Eye (tissue), 1 donor: ENCODE measurements around the gene CBX4.
"Not testable (repeated sequence)": the region's sequence is repeated elsewhere in the genome, so short reads cannot be mapped to it uniquely, and the experiment has no call there.

Source experiments
- DNase-seq: peaks from one replicate; pipeline ENCODE4 v3.0.0-alpha.2; 2015

The CBX4 gene

DNA sequence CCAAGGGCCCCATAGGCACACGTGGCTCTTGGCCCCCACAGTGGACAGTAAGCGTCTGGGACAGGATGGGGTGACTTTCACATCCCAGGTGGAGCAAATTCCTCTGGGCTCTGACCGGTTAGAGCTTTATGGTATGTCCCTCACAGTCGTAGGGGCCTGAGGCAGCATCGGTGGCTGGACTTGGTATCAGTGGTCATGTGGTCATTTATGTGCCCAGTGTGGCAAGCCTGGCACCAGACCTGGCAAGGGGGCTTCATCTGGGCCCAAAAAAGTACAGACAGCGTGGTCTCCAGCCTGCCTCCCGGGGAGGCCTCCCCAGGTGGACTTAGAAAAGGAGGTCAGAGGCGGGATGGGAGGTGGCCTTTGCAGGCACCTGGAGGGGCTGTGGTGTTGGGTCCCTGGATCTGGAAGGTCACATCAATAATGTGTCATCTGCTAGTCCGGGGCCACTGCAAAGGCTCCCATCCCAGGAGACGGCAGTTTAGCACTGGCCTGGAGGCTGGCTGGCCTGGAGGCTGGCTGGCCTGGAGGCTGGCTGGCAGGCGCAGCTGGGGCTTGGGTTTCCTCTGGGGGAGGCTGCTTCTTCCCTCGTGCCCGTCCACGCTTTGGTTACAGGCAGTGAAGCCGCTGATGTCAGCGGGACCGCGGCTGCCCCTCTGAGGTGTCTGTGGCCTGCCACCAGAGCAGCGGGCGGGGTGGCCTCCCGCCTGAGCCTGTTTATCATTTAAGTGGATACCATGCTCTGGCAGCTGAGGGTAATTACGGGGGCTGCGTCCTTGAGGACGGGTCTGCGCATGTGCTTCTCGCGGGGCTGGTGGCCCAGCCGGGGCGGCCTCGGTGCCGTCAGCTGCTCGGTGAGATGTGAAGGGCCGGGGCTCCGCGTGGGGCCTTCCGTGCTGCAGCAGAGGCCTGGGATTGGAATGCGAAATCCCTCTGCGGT, 20.7 kb upstream of the CBX4 start:
- peak; percentile 87 for DNase-seq

DNA sequence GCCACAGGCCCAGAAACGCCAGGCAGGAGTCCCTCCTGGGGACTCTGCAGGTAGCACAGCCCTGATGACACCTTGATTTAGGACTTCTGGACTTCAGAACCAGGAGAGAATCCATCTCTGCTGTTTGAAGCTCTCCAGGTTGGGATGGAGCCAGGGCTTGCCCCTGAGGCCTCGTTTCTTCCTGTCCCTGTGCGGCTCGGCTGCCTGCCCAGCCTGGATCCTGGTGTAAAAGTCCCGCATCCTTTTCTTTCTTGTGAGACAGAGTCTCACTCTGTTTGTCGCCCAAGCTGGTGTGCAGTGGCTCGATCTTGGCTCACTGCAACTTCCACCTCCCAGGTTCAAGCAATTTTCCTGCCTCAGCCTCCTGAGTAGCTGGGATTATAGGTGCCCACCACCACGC, 17.9 kb upstream of the CBX4 start:
- DNase-seq, result no peak

DNA sequence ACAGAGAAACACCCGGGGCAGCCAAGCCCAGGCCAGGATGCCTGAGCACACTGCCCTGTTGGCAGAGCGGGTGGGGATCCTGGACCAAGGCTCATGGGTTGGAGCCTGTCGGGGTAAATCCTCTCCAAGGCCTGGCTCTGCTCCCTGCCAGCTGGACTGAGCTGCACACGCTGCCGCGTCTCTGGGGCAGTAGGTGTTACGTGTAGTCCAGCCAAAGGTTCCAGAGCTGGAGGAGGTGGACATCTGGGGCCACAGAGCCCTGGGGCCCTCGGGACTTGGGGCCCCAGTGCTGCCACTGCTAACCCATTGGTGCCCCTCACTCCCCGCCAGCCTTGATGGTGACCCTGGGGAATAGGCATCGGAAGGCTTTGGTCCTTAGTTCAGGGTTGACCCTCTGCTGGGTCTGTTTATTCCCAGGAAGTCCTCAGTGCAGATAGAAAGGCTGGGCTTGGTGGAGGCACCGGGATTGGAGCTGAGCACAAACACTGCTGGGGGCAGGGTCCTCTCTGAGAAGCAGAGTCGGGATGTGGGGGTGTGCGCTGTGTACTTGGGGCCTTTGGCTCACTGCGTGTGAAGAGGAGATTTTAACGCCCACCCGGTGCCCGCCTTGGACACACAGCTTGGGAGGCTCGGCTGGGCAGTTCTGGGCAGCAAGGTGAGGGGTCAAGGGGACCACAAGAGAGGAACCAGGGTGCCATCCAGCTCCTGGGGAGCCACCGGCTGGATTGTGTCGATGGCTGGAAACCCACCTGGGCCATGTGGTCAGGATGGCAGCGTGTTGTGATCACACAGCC, 16.3 kb upstream of the CBX4 start:
- DNase-seq, result no peak

DNA sequence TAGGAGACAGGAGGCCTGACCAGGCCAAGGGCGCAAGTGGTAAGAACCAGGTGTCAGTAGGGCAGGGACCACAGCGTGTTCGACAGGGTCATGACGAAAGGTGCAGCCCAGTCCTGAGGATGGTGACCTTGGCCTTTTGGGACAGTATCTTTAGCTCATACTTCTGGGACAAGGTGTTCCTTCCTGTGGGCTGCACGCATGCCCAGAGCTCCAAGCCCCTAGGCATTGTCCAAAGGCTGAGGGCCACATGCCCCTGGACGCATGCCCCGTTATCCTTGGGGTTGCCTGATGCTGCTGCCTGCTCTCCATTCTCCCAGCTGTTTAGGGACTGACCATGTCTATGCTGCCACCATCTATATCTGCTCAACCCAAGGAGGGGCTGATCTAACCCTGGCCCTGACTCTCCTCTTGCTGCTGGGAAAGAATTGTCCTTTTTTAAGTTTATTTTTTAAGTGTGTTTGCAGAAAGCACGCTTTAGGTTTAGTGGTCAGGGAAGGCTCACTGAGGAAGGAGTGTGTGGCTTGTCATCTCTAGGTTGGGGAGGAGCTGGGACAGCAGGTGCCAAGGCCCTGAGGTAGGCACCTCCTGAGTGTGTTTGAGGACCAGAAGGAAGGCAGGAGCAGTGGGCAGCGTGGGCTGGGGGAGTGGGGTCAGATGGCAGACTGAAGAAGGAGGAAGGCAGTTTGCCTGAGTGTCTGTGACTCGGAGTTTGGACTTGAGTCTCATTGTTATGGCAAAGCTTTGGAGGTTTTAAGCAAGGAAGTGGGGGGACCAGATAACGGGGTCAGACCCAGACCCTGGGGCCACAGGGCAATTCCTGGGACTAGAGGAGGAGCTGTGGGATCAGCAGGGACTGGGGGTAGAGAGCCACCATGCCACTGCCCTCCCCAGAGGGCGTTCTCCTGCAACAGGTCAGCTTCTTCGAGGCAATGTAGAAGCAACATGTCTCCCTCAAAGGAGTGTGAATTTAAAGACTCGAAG, 15.1 kb upstream of the CBX4 start:
- no peak for DNase-seq

DNA sequence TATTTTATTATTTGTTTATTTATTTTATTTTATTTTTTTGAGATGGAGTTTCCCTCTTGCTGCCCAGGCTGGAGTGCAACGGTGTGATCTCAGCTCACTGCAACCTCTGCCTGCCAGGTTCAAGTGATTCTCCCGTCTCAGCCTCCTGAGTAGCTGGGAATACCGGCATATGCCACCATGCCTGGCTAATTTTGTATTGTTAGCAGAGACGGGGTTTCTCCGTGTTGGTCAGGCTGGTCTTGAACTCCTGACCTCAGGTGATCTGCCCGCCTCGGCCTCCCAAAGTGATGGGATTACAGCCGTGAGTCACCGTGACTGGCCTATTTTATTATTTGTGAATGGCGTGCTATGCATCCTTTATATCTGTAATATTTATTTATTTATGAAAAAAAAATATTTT, 13.9 kb upstream of the CBX4 start:
- not testable (repeated sequence) for DNase-seq

DNA sequence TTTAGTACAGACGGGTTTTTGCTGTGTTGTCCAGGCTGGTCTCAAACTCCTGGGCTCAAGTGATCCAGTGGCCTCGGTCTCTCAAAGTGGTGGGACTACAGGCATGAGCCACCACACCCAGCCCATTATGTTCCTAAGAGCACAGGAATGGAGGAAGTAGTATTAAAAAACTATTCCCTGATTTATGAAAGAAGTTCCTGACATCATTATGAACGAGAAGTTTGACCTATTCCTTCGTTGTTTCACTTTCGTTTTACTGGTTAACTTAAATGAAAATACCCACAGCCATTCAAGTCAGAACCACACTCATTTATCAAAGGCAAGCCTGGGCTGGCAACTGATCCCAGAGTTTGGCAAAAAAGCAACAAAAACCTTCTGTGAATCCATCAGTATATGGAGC, 13.5 kb upstream of the CBX4 start:
- DNase-seq, result no peak

DNA sequence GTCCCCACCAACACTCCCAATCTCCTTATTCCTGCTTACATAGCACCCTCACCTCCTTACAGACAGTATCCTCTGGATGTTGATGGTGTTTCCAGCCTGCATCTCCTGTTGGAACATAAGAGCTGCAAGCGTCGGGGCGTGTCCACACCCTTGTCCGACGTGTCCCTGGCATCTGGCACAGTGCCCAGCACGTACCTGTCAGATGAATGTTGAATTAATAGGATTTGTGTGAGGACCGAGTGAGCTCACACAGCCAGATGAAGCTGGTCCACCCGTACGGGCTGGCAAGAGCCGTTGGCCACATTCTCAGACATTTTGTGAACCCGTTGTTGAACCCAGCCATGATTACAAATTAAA, 12.2 kb upstream of the CBX4 start:
- DNase-seq, result no peak

DNA sequence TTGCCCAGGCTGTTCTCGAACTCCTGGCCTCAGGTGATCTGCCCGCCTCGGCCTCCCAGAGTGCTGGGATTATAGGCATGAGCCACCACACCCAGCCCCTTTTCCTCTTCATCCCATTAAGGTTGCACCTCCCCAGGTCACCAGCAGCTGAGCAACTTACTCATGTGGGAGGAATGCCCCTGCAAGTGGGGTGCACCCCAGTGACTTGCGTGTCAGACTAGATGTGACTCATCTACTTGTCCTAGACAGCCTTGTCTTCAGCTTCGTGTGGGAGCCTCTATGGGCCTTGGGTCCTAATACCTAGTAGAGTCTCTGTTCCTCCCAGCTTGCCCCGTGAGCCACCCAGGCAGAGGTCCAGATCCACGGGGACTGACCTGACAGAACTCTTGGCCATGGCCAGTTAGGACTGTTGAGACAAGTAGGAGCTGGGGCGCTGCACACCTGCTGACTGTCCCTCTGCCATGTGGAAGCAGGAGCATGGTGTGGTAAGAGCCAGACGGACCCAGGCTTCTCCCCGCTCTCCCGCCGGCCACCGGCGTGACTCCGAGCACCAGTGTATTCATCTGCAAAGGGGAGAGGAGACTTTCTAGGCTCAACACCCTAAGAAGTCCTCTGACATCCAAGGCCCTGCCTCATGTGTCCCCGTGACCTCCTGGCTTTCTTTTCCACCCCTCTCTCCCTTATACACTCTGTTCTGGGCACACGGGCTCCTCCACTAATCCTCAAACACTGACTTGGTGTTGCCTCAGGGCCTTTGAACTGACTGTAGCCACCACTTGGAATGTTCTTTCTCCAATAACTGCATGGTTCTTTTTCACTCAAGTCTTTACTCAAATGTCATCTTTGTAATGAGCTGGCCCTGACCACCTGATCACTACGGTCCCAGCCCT, 11.6 kb upstream of the CBX4 start:
- DNase-seq, result no peak

DNA sequence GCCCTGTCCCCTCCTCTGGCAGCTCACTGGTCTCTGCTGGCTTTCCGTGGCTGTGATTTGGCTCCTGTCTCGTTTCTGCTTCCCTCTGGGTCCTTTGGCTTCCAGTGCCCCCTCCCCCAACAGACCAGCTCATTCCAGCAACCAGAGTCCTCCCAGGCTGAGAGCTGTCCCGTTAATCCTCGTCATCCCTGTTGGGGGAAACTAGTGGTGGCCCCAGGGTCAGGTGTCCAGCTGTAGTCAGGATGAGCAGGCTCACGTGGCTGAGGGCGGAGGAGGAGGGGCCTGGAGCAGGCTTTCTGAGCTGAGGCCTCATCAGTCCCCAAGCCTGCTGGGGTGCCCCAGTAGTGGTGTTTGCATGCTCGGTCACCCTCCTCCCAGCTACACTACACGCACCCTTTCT, 10.7 kb upstream of the CBX4 start:
- no peak for DNase-seq

DNA sequence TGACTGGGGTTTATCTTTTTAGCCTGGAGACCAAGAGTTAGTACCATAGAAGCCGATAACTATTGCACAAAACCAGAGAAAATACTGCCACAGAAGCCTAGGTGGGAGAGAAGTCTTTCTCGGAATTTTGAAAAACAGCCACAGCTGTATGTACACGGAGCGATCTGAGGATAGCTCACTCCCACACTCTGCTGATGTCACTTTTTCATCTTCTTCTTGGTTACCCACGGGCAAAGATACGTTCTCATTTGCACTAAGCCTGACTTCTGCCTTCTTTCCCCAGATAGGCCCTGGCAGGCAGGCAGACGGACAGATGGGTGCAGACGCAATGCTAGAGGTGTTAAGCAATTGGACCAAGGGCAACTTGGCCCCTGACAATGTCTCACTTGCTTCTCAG, 9.1 kb upstream of the CBX4 start:
- DNase-seq, result no peak

DNA sequence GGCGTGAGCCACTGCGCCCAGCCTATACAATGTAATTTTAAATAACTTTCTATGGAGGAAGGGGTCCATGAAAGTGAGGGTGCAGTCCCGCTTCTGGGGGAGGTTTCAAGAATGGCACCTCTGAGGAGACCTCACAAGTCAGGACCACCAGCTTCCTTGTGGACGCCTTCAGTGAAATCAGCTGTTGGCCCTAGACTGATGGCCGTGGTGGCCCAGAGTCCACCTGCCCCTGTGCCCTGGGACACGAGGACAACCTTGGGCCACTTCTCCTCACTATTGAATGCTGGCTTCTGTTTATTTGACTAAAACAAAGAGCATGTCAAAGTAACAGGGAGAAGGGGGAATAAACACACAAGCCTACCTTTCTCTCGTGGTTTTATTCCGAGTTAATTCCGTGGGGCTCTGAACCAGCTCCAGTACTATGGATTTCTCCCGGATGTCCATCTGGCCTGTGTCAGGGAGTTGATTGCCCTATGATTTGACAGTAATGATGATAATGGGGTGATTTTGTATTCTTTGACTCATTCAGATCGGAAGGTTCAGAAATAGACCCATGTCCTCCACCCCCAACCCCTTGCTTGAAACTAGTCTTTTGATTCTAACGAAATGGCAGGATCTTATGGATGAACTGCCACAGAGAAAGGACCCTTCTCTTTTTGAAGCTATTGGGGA, 8.6 kb upstream of the CBX4 start:
- no peak for DNase-seq

DNA sequence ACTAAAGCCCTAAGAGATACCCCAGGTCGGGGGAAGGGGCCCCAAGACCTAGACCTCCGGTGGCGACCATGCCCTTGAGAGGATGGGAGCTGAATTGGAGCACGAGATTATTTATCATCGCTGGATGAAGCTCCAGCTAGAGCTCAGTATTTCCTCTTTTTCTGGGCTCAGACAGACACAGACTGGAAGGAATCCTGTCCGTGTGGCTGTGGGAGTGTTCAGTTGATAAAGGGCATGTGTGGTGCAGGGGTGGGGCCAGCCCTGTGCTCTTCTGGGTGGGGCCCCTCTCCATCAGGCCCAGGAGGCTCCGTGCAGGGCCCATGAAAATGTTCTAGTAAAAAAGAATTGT, 6.3 kb upstream of the CBX4 start:
- no peak for DNase-seq

DNA sequence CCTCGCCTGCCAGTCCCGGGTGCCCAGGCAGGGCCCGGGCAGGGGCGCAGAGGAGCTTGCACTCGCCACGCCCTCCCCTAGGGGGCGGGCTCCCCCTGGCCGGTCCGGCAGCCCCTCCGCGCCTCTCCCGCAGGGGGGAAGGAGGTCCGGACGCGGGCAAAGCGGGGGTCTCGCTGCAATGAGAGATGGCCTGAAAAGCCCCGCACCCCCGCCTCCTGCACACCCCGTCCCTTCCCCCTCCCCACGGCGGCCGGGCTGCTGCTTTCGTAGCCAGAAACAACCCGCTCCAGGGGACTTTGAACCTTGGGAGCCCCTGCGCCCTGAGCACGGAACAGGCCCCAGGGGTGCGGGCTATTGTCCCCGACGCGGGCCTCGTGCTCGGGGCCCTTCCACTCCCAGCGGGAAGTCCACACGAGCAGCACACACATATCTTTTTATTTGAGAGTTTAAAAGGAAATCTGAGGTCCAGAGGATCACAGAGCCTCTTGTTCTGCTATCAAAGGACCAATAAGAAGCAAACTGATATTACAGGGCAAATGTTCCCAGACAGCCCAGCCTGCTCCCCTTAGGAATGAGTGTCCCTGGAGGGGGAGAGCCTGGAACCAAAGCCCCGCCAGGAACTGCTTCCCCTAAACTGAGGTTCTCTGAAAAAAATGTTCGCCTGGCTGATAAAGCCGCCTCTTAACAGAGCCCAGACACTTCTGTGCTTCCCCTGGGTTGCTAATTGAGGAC, 5.8 kb upstream of the CBX4 start:
- DNase-seq, result peak; percentile 80

DNA sequence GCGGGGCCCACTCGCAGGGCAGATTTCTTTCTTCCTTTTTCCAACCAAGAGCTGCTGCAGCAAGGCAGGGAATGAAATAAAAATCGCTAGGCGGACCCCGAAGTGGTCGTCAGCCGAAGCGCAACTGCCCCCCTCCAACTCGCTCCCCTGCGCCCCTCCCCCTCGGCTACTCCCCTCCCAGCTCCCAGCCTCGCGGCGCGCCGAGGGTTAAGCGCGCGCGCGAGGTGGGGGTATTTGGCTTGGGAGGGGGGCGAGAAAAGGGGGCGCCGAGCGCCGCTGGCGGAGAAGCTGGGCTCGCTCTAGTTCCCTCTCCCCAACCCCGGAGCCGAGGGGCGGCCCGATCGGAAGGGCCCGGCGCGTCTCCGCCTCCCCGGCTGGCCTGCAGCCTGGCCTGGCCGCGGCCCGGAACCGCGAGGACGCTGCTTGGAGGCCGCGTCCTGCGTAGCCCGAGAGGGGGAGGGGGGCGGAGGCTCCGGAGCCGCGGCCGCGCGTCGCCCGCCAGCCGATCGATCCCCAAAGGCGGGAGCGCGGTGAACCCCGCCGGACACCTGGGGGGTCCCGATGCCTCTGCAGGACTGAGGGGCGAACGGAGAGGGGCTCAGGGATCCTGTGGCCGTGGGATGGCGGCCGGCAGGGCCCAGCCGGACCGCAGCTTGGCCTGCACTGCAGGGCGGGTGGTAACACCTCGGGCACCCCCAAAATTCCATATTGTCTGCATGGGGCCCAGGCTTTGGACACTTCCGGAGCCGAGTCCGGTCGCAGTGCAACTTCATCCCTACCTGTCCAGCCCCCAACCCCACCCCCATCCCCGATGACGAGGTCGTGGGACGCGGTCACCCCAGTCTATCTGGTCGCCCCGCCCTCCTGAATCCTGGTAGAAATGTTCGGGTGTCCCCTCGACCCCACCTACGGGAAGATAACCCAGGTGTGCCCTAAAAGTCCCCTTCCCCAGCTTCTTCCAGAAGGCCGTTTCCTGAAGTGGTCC, 4.9 kb upstream of the CBX4 start:
- peak; percentile 86 for DNase-seq

DNA sequence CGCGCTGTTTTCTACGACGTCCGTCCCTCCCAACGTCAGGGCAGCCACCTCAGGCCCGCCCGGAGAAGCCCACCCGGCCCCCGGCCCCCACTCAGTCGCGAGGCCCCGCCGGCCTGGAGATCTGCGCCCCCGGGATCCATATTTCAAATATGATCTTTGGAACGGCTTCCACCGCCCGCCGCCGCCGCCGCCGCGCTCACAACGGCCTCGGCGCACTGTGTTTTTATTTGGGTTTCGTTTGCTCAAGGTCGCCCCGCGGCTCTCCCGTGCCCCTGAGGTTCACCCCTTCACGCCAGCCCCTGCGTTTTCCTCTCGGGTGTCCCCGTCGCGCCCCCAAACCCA, 4.2 kb upstream of the CBX4 start:
- no peak for DNase-seq

DNA sequence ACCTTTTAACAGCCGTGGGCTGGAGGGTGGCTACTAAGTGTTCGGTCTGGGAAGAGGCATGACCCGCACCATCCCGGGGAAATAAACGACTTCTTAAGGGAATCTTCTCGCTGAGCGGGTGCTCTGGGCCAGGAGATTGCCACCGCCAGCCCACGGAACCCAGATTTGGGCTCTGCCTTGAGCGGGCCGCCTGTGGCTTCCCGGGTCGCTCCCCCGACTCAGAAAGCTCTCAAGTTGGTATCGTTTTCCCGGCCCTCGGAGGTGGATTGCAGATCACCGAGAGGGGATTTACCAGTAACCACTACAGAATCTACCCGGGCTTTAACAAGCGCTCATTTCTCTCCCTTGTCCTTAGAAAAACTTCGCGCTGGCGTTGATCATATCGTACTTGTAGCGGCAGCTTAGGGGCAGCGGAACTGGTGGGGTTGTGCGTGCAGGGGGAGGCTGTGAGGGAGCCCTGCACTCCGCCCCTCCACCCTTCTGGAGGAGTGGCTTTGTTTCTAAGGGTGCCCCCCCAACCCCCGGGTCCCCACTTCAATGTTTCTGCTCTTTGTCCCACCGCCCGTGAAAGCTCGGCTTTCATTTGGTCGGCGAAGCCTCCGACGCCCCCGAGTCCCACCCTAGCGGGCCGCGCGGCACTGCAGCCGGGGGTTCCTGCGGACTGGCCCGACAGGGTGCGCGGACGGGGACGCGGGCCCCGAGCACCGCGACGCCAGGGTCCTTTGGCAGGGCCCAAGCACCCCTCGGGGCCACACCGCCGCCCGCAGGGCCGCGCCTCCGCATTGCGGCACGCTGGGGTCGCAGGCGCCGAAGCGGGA, 3.6 kb upstream of the CBX4 start:
- peak; percentile 79 for DNase-seq

DNA sequence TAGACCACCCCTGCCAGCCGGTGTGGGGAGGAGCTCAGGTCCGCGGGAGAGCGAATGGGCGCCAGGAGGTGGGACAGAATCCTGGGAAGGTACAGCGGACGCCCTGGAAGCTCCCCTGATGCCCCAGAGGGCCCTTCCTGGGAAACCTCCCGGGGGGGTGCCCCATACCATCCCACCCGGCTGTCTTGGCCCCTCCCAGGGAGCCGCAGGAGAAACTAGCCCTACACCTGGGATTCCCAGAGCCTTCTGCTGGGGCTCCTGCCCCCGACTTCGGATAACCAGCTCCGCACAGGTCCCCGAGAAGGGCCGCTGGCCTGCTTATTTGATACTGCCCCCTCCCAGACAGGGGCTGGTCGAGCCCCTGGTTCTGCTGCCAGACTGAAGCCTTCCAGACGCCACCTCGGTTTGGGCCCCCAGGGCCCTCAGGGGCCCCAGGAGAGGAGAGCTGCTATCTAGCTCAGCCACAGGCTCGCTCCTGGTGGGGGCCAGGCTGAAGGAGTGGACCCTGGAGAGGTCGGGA, 3.0 kb upstream of the CBX4 start:
- DNase-seq, result peak; percentile 45

DNA sequence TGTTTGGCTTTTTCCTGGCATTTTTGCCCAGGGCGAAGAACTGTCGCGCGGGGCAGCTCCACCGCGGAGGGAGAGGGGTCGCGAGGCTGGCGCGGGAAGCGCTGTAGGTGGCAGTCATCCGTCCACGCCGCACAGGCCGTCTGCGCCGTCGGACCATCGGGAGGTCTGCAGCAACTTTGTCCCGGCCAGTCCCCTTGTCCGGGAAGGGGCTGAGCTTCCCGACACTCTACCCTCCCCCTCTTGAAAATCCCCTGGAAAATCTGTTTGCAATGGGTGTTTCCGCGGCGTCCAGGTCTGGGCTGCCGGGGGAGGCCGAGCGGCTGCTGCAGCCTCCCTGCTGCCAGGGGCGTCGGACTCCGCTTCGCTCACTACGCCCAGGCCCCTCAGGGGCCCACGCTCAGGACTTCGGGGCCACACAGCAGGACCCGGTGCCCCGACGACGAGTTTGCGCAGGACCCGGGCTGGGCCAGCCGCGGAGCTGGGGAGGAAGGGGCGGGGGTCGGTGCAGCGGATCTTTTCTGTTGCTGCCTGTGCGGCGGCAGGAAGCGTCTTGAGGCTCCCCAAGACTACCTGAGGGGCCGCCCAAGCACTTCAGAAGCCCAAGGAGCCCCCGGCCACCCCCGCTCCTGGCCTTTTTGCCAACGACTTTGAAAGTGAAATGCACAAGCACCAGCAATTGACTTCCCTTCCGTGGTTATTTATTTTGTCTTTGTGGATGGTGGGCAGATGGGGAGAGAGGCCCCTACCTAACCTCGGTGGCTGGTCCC, 2.3 kb upstream of the CBX4 start:
- DNase-seq, result peak; percentile 61
